Subcutaneous abdominal adipose tissue (tissue), 5 donors: ENCODE measurements around the gene AKT1.
"Not testable (repeated sequence)": the region's sequence is repeated elsewhere in the genome, so short reads cannot be mapped to it uniquely, and the experiment has no call there.

Experiments
- H3K27ac ChIP-seq: one replicate; pipeline ENCODE4 v1.7.0; 2013; ENCODE audit warnings: low read depth, mild to moderate bottlenecking, inconsistent platforms, low read length, moderate library complexity
- H3K27me3 ChIP-seq, 5 donors: one replicate each; pipeline ENCODE4 v1.7.0; 2013; ENCODE audit warnings: low read length in 5 of 5, inconsistent platforms in 1 of 5; ENCODE audit not compliant: control insufficient read depth in 5 of 5, insufficient read depth in 4 of 5
- H3K36me3 ChIP-seq, 5 donors: one replicate each; pipeline ENCODE4 v1.7.0; 2013; ENCODE audit warnings: low read length in 5 of 5; ENCODE audit not compliant: control insufficient read depth in 5 of 5, insufficient read depth in 5 of 5
- H3K4me1 ChIP-seq, 5 donors: one replicate each; pipeline ENCODE4 v1.7.0; 2013; ENCODE audit warnings: low read length in 5 of 5, mild to moderate bottlenecking in 3 of 5, moderate library complexity in 1 of 5; ENCODE audit not compliant: control insufficient read depth in 5 of 5, insufficient read depth in 5 of 5
- H3K4me3 ChIP-seq, 5 donors: one replicate each; pipeline ENCODE4 v1.7.0; 2013; ENCODE audit warnings: low read length in 5 of 5, low read depth in 1 of 5
- H3K9ac ChIP-seq, 5 donors: one replicate each; pipeline ENCODE4 v1.7.0; 2013; ENCODE audit warnings: low read length in 5 of 5, mild to moderate bottlenecking in 4 of 5, moderate library complexity in 3 of 5
- H3K9me3 ChIP-seq, 5 donors: one replicate each; pipeline ENCODE4 v1.7.0; 2013; ENCODE audit warnings: low read length in 5 of 5; ENCODE audit not compliant: control insufficient read depth in 5 of 5
- donor health status: healthy.
- donor health status: healthy.
- donor health status: healthy.
- donor health status: healthy.
- donor health status: healthy.

The AKT1 gene

DNA sequence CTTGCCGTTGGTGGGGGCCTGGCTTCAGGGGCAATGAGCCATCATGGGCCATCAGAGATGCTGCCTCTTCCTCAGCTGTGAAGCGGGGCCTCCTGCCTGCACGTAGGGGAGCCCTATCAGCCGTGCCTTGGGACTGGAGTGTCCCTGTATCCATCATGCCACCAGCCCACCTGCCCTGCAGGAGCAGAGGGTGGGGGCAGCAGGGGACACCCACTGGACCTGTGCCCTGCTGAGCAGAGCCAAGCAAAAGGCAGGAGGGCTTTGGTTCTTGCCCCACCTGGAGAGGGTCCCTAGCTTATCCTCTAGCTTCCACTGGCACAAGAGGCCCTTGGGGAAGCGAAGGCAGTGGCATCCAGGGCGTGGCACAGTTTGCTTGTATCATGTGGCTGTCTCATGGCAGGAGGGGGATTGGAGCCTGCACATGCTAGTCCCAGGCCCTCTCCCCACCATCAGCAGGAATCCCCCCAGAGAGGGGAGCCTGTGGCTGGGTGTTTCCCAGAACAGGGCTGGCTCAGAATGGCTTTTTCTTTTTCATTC is 61.4 kb downstream of the AKT1 start:
- Histone ChIP-seq H3K36me3 (peaks cover 0 to 2% (median 0%) of the 10 kb centered on the region in 5 donors), H3K9ac (no peak overlapping the region), H3K4me3 (no peak overlapping the region), H3K27me3 (no peaks in the 10 kb centered on the region), H3K9me3 (no peaks in the 10 kb centered on the region), H3K4me1 (peaks cover 4 to 57% (median 27%) of the 10 kb centered on the region in 5 donors), H3K27ac (no peak overlapping the region)

DNA sequence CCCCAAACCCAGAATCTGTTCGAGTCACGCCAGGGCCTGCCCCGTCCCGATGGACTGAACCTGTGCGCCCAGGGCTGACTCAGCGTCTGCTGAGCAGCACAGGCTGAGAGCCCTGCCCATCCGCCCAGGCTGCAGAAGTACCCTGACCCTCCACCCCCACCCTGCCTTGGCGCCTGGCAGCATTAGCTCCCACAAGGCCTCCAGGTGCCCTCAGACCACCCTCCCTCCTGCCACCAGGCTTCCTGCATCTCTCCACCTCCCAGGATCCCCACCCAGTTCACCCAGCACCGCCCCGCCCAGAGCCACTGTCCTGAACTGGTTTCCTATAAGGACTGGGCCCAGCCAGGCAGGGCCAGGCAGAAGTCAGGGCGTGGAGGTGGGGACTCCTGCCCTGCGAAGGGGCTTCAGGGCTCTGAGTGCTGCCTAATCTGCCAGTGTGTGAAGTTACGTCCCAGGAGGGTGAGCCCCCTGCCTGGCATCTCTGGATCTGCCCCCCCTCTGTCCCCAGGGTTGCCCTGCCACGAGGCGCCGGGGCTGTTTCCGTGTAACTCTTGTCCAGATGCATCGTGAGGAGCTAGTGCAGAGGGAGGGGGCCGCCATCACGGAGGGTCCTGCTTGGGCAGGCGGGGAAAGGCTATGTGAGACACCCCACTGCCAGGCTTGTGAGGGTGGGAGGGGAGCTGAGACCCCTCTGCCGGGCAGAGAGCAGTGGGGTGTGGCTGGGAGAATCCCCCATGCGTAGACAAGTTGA is 62.4 kb downstream of the AKT1 start:
- no peak overlapping the region for H3K27ac ChIP-seq
- H3K9ac ChIP-seq = no peak overlapping the region
- H3K4me1 ChIP-seq = peaks cover 4 to 57% (median 27%) of the 10 kb centered on the region in 5 donors

DNA sequence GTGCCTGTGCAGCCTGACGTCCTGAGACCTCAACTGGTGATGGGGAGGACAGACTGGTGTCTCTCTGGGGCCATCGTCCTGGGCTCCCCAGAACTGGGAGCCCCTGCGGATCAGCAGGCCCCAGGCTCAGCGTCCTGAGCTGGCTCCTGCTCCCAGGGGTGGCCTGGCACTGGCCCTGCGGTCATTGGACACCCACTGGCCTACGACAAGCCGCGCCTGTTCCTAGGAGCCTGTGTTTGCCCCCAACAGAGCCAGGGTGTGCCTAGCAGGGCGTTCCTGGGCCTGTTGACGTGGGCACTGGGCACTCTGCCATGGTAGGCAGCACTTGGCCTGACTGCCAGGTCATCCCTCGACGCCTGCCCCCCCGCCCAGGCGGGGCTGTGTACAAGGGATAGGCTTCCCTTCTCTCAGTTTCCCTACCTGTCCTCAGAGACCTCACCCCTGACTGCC is 63.2 kb downstream of the AKT1 start:
- Histone ChIP-seq H3K27me3 (no peaks in the 10 kb centered on the region), H3K36me3 (no peaks in the 10 kb centered on the region), H3K27ac (no peak overlapping the region), H3K4me3 (no peak overlapping the region), H3K9me3 (no peaks in the 10 kb centered on the region), H3K9ac (no peak overlapping the region), H3K4me1 (peaks cover 4 to 59% (median 27%) of the 10 kb centered on the region in 5 donors)

More for the DNA sequence above, 62.4 kb downstream of the AKT1 start:
- H3K27me3 ChIP-seq = no peaks in the 10 kb centered on the region
- no peak overlapping the region for H3K4me3 ChIP-seq
- H3K9me3 ChIP-seq = no peaks in the 10 kb centered on the region
- no peaks in the 10 kb centered on the region for H3K36me3 ChIP-seq

DNA sequence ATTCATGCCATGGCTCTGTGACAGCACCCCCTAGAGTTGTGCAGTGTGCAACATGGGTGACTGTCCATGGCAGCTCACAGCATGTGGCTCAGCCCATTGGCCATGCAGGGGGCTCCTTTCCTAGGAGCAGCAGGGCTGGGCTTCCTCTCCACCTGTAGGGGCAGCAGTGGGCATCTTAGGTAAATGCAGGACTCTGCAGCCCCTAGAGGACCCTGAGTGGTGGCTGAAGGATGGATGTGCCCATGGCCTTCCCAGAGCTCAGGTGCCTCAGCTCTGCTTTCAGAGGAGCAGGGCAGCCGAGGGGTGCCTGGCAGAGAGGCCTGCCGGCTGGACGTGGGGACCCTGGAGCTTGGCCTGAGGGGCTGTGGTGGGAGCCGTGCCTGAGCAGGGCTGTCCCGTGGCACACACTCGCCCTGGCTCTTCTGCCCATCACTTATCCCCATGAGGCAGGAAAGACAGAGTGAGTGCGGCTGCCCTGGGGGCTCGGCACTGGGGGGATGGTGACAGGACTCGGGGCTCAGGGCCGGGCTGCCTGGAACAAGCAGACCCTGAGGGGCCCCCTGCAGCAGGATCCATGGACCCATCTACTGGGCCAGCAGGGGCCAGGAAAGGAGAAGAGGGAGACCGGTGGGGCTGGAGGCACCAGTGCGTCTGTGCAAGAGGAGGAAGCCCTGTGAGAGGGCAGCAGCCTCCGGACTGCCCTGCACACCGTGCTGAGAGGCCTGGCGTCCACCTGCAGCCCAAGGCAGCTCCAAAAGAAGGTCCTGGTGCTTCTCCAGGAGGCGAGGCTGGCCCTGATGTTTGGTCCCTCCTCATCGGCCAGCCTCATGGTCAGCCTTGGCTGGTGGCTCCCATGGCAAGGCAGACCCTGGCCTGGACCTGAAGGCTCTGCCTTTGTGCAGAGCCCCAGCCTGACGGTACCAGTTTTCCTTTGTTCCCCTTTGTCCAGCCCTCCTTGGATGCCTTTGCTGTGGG is 63.9 kb downstream of the AKT1 start:
- peaks cover 4 to 60% (median 27%) of the 10 kb centered on the region in 5 donors for H3K4me1 ChIP-seq

DNA sequence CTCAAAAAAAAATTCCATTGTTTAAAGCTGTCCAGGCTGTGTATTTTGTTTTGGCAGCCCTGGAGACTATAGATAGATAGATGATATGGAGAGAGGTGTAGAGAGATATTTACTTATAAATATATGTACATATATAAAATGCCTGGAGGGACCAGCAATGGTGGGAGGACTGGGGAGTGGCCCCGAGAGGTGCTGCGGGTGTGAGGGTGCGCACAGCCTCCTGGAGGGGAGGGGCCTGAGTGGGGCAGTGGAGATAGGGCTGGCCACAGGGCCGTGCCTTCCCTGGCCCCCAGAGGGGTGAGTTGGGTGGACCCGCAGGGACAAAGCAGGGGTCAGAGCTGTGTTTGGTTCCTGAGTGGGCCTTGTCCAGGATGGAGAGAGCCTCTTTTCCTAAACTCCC is 65.1 kb downstream of the AKT1 start:
- H3K4me1 ChIP-seq = peaks cover under 1 to 60% (median 27%) of the 10 kb centered on the region in 5 donors
- no peaks in the 10 kb centered on the region for H3K36me3 ChIP-seq
- no peak overlapping the region for H3K4me3 ChIP-seq
- no peak overlapping the region for H3K27ac ChIP-seq
- H3K9ac ChIP-seq = no peak overlapping the region
- no peaks in the 10 kb centered on the region for H3K27me3 ChIP-seq
- H3K9me3 ChIP-seq = no peaks in the 10 kb centered on the region

More for the DNA sequence above, 63.9 kb downstream of the AKT1 start:
- Histone ChIP-seq H3K27me3 (no peaks in the 10 kb centered on the region), H3K36me3 (no peaks in the 10 kb centered on the region), H3K9ac (no peak overlapping the region), H3K9me3 (no peaks in the 10 kb centered on the region), H3K4me3 (no peak overlapping the region), H3K27ac (no peak overlapping the region)

DNA sequence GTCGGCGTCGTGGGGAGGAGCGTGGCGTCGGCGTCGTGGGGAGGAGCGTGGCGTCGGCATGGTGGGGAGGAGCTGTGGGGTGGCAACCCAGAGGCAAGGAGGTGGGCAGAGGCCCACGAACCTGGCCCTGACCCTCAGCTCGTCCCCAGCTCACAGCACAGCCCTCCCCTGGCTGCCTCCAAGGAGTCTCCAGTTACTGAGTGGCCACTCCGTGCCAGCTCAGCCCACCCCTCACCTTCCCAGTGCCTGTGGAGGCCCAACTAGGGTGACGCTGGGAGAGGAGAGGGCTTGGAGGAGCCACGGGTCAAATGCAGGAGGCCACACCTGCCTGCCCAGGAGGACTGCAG is 65.7 kb downstream of the AKT1 start:
- H3K36me3 ChIP-seq = no peaks in the 10 kb centered on the region
- no peaks in the 10 kb centered on the region for H3K9me3 ChIP-seq
- peaks cover 0 to 60% (median 29%) of the 10 kb centered on the region in 5 donors for H3K4me1 ChIP-seq
- H3K4me3 ChIP-seq = no peak overlapping the region
- no peak overlapping the region for H3K27ac ChIP-seq
- H3K9ac ChIP-seq = no peak overlapping the region
- no peaks in the 10 kb centered on the region for H3K27me3 ChIP-seq

DNA sequence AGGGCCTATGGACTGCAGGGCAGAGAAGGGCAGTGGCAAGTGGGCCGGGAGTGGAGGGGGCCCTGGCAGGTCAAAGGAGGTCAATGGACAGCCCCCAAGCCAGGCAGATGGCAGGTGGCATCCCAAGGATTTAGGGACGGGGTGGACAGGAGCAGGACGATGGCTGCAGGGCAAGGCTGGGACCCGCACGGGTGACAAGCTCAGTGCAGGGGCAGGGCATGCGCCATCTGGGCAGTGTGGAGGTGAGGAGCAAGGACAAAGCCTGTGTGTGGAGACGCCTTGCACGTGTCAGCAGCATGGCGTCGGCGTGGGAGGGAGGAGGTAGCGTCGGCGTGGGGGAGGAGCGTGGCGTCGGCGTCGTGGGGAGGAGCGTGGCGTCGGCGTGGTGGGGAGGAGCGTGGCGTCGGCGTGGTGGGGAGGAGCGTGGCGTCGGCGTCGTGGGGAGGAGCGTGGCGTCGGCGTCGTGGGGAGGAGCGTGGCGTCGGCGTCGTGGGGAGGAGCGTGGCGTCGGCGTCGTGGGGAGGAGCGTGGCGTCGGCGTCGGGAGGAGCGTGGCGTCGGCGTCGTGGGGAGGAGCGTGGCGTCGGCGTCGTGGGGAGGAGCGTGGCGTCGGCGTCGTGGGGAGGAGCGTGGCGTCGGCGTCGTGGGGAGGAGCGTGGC is 66.2 kb downstream of the AKT1 start:
- H3K9me3 ChIP-seq, H3K4me3 ChIP-seq, H3K36me3 ChIP-seq, H3K27ac ChIP-seq, H3K9ac ChIP-seq, H3K27me3 ChIP-seq: not testable (repeated sequence)
- H3K4me1 ChIP-seq = peaks cover 0 to 59% (median 33%) of the 10 kb centered on the region in 5 donors

DNA sequence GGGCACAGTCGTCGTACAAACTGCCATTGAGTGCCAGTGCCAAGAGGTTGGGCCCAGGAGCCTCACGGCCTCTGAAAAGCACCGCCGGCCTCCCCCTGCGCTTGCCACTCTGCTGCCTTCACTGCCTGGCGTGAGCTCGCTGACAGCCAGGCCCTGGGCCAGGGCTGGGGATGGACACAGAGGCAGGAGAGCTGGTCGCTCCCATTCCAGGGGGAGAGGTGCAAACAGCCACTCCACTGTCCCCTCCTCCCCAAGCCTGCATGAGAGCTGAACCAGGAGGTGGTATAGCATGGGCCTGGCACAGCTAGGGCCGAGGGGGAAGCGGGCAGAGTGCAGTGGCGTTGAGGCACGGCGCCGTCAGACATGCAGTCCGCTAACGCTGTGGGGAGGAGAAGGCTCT is 66.9 kb downstream of the AKT1 start:
- Histone ChIP-seq H3K36me3 (no peaks in the 10 kb centered on the region), H3K9me3 (no peaks in the 10 kb centered on the region), H3K27me3 (no peaks in the 10 kb centered on the region), H3K9ac (no peak overlapping the region), H3K4me3 (no peak overlapping the region), H3K27ac (no peak overlapping the region), H3K4me1 (peaks cover 0 to 55% (median 36%) of the 10 kb centered on the region in 5 donors)

DNA sequence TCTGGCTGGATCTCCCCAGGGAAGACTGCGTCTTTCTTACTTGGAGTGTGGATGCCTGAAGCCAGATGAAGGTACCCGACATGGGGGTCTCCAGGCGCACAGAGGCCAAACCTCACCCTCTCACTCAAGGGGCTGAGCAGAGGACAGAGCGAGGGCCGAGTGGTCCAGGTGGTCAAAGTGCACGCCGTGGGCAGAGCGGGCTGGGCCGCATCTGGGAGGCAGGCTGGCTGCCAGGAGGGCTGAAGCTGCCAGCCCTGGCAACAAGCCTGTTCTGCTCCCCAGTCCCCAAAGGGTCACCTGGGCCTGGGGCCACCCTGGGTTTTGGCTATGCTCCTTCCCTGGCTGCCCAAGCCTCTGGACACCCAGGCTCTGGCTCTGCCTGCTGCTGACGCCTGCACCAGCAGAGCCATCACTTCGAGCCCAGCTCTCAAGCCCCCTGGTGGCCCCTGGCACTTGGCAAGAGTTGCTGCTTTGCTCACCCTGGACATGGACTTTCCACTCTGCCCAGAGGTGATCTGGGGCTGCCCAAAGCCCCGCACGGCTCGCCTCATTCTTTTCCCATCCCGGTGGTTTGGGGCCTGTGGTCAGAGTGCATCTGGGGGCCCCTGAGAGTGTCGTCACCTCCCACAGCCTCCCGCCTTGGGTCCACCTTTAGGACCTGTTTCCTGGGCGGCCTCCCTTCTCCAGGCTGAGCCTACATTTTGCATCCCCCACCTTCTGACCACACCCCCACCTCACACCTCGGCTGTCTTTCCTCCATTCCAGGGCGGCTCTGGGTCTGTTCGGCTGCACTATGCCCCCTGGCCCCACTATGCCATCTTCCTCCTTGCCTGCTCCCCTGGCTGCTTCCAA is 68.7 kb downstream of the AKT1 start:
- Histone ChIP-seq H3K27ac (no peak overlapping the region), H3K4me3 (no peak overlapping the region), H3K9ac (no peak overlapping the region), H3K9me3 (no peaks in the 10 kb centered on the region), H3K36me3 (peaks cover 0 to 2% (median under 1%) of the 10 kb centered on the region in 5 donors), H3K4me1 (peaks cover 0 to 61% (median 36%) of the 10 kb centered on the region in 5 donors), H3K27me3 (no peaks in the 10 kb centered on the region)
